ENCODE results near the gene MKNK2.

GRCh38 chr19:2049741-2050348 is 1.2 kb downstream of the MKNK2 start:
- peak in 2 of 11 experiments; percentile 3 to 25 for TF ChIP-seq CTCF (IDR thresholded peaks at IDR 0.05 in 8 of 11, conservative IDR thresholded peaks at IDR 0.05 in 3 of 11)
- peak in 1 of 3 donors; percentile 89 for TF ChIP-seq POLR2A (IDR thresholded peaks at IDR 0.05)
- TF ChIP-seq POLR2AphosphoS5 (IDR thresholded peaks at IDR 0.05), result peak; percentile 92 to 94 (median 94)
